Measurements from ENCODE around the gene GPSM1. TPM values are rescaled to one million over a fixed set of nuclear protein-coding genes. Genes with fewer than 3 reads are reported as not detected.

The GPSM1 gene
- total and polyA plus RNA-seq, 2 donors (not counting 1 experiment from before 2014, with no cell fraction given): 2.4 to 6.3 TPM

- H3K4me1 Mint-ChIP-seq: no peaks in the 10 kb centered on the region
- H3K4me1 ChIP-seq (ENCODE audit: control insufficient read depth in 2 of 2, insufficient read depth in 2 of 2, low read length in 2 of 2): no peaks in the 10 kb centered on the region
- no peak for ATAC-seq (ENCODE audit: low read depth)
- no peak overlapping the region for H3K27ac ChIP-seq (ENCODE audit: low read length in 2 of 2)
- H4K20me1 ChIP-seq (ENCODE audit: control insufficient read depth, insufficient read depth, low read length, poor library complexity, severe bottlenecking): peaks cover 8% of the 10 kb centered on the region
- H3K4me2 ChIP-seq (replicated peaks; ENCODE audit: low read depth, low read length, poor library complexity, severe bottlenecking): no peak overlapping the region
- TF ChIP-seq CTCF (IDR thresholded peaks at IDR 0.05): no peak
- no peak for TF ChIP-seq EZH2 (IDR thresholded peaks at IDR 0.05; ENCODE audit: borderline replicate concordance, insufficient read depth, low read depth, low read length, poor library complexity, severe bottlenecking)
- no peaks in the 10 kb centered on the region for H3K27me3 ChIP-seq (replicated peaks in 1 of 4; ENCODE audit: control extremely low read depth in 1 of 4, control insufficient read depth in 3 of 4, insufficient read depth in 4 of 4, low read length in 3 of 4)
- no peak overlapping the region for H3K27ac Mint-ChIP-seq
- intact Hi-C loops (cut with micrococcal nuclease): no loop called here
- peaks cover 1 to 81% of the 10 kb centered on the region in 2 experiments for H3K36me3 ChIP-seq (replicated peaks in 1 of 2; ENCODE audit: control extremely low read depth in 1 of 2, control insufficient read depth in 1 of 2, extremely low read depth in 1 of 2, insufficient read depth in 2 of 2, low read length in 1 of 2)
- no peak overlapping the region for H3K9ac ChIP-seq (ENCODE audit: low read length)
- POLR2A ChIA-PET: interaction anchor here (1.1 kb wide), 1 partner anchor 11 kb away, joined by 3 read pairs; no protein-coding TSS in a partner anchor
- CTCF ChIA-PET: no interaction called here
- no peaks in the 10 kb centered on the region for H3K9me3 ChIP-seq (ENCODE audit: control extremely low read depth in 1 of 3, control insufficient read depth in 2 of 3, insufficient read depth in 1 of 3, low read length in 2 of 3)
- no peak overlapping the region for H2AFZ ChIP-seq (ENCODE audit: insufficient read depth, low read depth, low read length, poor library complexity, severe bottlenecking)
- H3K4me3 Mint-ChIP-seq: no peak overlapping the region
- 91% methylated on average over 21 of the region's 21 CpGs for whole genome bisulfite sequencing (ENCODE audit: insufficient coverage)
- no peaks in the 10 kb centered on the region for H3K27me3 Mint-ChIP-seq
- no peaks in the 10 kb centered on the region for H3K9me3 Mint-ChIP-seq (ENCODE audit: insufficient read depth)
- no peak for DNase-seq
- peaks cover 15% of the 10 kb centered on the region for H3K79me2 ChIP-seq (ENCODE audit: control insufficient read depth, insufficient read depth, low read length)
- no peak overlapping the region for H3K4me3 ChIP-seq (ENCODE audit: control extremely low read depth in 1 of 5, extremely low read depth in 1 of 5, insufficient read depth in 1 of 5, low read depth in 2 of 5, low read length in 4 of 5)
Measured at GRCh38 chr9:136392538-136393449, 65.5 kb downstream of the GPSM1 start.

- CTCF ChIA-PET: no interaction called here
- no peaks in the 10 kb centered on the region for H3K9me3 Mint-ChIP-seq (ENCODE audit: insufficient read depth)
- ATAC-seq (ENCODE audit: low read depth): no peak
- POLR2A ChIA-PET: no interaction called here
- no peaks in the 10 kb centered on the region for H3K27me3 Mint-ChIP-seq
- intact Hi-C loops (cut with micrococcal nuclease): no loop called here
- Histone ChIP-seq H3K9ac (ENCODE audit: low read length) (no peak overlapping the region), H2AFZ (ENCODE audit: insufficient read depth, low read depth, low read length, poor library complexity, severe bottlenecking) (no peak overlapping the region), H3K4me2 (replicated peaks; ENCODE audit: low read depth, low read length, poor library complexity, severe bottlenecking) (no peak overlapping the region), H3K27me3 (replicated peaks in 1 of 4; ENCODE audit: control extremely low read depth in 1 of 4, control insufficient read depth in 3 of 4, insufficient read depth in 4 of 4, low read length in 3 of 4) (no peaks in the 10 kb centered on the region), H4K20me1 (ENCODE audit: control insufficient read depth, insufficient read depth, low read length, poor library complexity, severe bottlenecking) (peaks cover 15% of the 10 kb centered on the region), H3K27ac (ENCODE audit: low read length in 2 of 2) (no peak overlapping the region), H3K4me3 (ENCODE audit: control extremely low read depth in 1 of 5, extremely low read depth in 1 of 5, insufficient read depth in 1 of 5, low read depth in 2 of 5, low read length in 4 of 5) (no peak overlapping the region), H3K79me2 (ENCODE audit: control insufficient read depth, insufficient read depth, low read length) (peaks cover 22% of the 10 kb centered on the region), H3K9me3 (ENCODE audit: control extremely low read depth in 1 of 3, control insufficient read depth in 2 of 3, insufficient read depth in 1 of 3, low read length in 2 of 3) (no peaks in the 10 kb centered on the region), H3K4me1 (ENCODE audit: control insufficient read depth in 2 of 2, insufficient read depth in 2 of 2, low read length in 2 of 2) (peaks cover under 1% of the 10 kb centered on the region in 2 donors), H3K36me3 (replicated peaks in 1 of 2; ENCODE audit: control extremely low read depth in 1 of 2, control insufficient read depth in 1 of 2, extremely low read depth in 1 of 2, insufficient read depth in 2 of 2, low read length in 1 of 2) (peaks cover 3 to 77% of the 10 kb centered on the region in 2 experiments)
- TF ChIP-seq CTCF (IDR thresholded peaks at IDR 0.05) (no peak), EZH2 (IDR thresholded peaks at IDR 0.05; ENCODE audit: borderline replicate concordance, insufficient read depth, low read depth, low read length, poor library complexity, severe bottlenecking) (no peak)
- peaks cover 2% of the 10 kb centered on the region for H3K4me1 Mint-ChIP-seq
- WGBS (ENCODE audit: insufficient coverage): over 99% methylated on average over 12 of the region's 17 CpGs
- DNase-seq: no peak
- no peak overlapping the region for H3K27ac Mint-ChIP-seq
- no peak overlapping the region for H3K4me3 Mint-ChIP-seq
Measured at GRCh38 chr9:136393531-136393930, 66.2 kb downstream of the GPSM1 start.

Measured in B cell (primary cell).